ENCODE measurements around the gene IFI44.

IFI44 gene

GRCh38 chr1:78712467-78713051, 62.9 kb downstream of the IFI44 start:
- DNase-seq = no peak

DNA sequence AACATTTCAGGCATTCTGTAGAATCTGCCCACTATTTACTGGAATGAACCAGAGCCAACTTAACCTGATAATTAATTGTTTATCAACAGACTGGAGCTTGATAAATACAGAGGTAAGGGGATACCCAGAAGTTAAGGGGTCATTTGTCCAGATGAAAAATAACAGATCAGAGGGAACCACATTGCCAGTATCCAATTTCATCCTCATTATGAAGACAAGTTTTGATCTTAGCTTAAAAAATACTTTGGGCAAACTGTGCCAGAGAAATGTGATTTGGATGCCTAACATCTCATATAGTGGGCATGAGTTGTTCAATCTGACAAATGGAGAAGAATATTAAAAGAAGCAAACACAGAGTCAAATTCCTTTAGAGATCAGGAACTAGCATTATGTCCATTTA, 63.7 kb downstream of the IFI44 start:
- no peak for DNase-seq
